Measurements from ENCODE around the gene SFT2D1.

SFT2D1 gene

DNA sequence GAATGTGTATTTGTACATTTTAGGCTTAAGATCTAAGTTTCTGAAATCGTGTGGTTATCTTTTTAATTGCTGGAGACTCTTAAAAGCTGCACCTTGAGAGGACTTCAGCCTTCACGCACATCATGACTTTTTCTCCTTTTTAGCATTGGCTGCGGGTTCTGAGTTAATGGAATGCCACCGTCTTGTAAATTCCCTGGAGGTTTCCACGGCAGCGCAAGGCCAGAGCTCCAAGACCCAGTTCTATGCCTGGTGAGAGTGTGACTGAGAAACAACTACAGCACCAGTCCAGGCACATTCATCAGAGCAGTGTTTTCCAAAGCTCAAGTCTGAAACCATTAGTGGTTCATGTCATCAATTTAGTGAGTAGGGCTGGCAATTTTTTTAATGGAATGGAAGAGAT, 57.1 kb downstream of the SFT2D1 start:
- no peak for DNase-seq
- intact Hi-C loops (cut with DNase I): no loop called here

DNA sequence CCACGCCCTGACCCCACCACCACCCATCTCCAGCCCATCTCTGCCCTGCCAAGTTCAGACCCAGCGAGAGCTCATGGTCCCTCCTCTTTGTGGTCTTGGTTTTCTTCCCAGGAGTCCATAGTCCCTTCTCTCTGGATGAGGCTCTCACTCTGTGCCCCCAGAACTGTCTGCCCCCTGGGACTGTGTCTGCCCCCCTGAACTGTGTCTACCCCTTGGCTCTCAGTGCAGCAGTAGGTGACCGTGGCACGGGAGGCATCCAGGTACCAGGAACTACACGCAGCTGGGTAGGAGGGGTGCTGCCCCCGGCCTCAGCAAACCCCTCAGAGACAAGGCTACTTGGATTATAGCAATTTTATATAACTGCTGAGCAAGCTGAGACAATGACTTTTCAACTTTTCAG, 57.7 kb downstream of the SFT2D1 start:
- DNase-seq: no peak
- intact Hi-C loops (cut with DNase I): no loop called here

DNA sequence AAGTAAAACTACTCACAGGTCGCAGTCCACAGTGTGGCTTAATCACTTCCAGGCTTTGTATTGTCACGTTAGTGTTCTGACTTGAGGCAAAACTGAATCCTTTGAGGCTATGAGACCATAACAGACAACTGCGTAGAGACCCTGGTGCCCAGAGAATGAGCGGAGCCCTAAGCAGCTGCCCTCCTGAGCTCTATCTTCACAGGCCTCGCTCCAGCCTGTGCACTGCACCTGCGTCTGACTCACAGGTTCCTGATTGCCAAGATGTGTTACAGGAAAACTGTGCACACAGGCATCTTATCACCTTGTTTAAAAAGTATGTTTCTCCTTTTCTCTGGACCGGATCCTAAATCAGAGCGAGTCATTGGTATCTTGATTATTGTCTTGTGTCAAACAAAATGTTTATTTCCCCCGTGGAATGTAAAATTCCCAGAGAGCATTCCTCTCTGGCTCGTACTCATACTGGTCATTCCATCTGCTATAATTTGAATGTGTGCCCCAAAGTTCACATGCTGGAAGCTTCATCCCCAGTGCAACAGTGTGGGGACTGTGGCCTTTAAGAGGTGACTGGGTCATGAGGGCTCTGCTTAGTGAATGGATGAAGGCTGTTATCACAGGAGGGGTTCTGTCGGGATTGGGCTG, 59.8 kb downstream of the SFT2D1 start:
- intact Hi-C loops (cut with DNase I): no loop called here
- no peak for DNase-seq

DNA sequence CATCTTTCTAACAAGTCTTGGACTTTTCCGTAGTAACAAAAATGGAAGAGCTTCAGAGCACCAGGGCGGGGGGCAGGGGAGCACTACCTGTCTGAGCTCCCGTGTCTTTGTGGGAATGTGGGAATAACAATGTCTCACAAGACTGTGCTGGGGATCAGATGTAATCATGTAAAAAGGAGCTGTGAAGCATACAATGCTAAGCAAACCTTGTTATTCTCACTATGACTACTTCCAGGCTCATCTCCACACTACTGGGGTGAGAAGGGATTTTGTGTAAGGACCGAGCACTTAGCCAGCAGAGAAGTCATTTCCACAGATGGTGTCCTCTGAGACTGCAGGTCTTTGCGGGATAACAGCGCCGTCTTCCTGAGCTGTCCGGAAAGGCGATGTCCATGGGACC, 61.2 kb downstream of the SFT2D1 start:
- DNase-seq: no peak
- intact Hi-C loops (cut with DNase I): no loop called here

DNA sequence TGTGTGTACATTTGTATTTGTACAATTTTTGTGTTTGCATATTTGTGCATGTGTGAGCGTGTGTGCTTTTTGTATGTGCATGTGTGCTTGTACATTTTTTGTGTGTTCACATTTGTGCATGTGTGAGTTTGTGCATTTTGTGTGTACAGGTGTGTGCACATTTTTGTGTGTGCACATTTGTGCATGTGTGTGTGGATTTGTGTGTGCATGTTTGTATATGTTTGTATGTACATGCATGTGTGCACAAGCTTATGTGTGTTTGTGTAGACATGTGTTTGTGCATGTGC, 63.0 kb downstream of the SFT2D1 start:
- intact Hi-C loops (cut with DNase I): loop anchor here (5.0 kb wide), 2 partner anchors 103 to 122 kb away; partner anchors contain the start of gene MPC1
- no peak for DNase-seq

DNA sequence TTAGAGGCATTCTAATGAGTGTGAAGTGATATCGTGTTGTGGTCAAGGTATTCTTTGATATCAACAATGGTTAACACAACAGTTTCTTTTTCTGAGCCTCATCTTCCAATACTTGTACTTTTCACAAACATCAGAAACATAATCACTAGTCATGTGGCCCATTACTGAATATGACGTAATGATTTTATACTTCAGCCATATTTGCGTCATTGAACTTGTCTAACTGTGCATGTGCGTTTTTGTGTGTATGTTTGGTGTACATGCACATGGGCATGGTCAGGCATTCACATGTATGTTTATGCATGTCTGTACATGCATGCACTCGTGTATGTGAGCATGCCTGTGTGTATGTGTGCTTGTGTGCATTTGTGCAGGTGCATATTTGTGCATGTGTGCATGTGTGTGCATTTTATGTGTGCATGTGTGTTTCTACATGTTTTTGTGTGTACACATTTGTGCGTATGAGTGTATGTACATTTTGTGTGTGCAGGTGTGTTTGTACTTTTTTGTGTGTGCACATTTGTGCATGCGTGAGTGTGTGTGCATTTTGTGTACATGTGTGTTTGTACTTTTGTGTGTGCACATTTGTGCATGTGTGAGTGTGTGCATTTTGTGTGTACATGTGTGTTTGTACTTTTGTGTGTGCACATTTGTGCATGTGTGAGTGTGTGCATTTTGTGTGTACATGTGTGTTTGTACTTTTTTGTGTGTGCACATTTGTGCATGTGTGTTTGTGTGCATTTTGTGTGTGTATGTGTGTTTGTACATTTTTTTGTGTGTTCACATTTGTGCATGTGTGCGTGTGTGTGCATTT, 63.6 kb downstream of the SFT2D1 start:
- intact Hi-C loops (cut with DNase I): loop anchor here (5.0 kb wide), 2 partner anchors 104 to 121 kb away; partner anchors contain the start of gene MPC1
- no peak for DNase-seq

DNA sequence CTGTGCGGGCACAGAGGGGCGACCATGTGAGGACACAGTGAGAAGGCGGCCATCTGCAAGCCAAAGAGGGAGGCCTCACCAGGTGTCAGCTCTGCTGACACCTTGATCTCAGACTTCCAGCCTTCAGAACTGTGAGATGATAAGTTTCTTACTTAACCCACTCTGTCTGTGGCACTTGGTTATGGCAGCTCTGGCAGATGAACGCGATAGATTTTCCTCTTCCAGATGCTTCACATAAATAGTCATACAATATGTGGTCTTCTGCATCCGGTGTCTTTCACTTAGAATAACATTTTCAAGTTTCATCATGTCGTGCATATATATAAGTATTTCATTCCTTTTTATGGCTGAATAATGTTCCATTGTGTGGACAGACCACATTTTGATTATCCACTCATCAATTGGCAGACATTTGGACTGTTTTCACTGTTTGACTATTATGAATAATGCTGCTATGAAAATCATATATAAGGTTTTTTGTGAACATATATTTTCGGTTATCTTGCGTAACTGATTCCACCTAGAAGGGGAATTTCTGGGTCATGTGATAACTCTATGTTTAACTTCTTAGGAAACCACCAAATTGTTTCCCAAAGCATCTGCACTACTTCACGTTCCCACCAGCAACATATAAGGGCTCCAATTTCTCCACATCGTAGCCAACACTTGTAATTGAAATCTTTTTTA, 64.3 kb downstream of the SFT2D1 start:
- intact Hi-C loops (cut with DNase I): loop anchor here (2.0 to 5.0 kb wide), 4 partner anchors 31 to 121 kb away; partner anchors contain the start of genes MPC1 and PRR18
- no peak for DNase-seq

DNA sequence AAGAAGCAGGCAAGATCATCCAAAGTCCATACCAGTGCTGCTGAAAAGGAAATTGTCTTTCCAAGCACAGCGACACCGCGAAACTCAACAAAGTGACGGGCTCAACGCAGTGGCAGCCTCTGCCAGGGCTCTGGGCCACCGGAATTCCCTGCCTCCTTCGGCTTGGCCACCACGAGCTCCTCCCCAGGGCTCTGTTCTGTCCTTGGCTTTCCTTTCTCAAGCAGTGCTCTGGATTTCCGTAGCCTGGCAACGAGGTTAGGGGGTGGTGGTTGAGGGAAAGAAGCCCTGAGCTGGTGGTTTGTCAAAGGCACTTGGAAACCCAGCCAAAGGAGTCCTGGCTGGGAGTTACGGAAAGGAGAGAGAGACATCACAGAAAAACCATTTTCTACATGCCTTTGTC, 65.3 kb downstream of the SFT2D1 start:
- intact Hi-C loops (cut with DNase I): loop anchor here (2.0 to 5.0 kb wide), 4 partner anchors 32 to 120 kb away; partner anchors contain the start of genes MPC1 and PRR18
- DNase-seq: peak; percentile 54 to 93 (median 69)

DNA sequence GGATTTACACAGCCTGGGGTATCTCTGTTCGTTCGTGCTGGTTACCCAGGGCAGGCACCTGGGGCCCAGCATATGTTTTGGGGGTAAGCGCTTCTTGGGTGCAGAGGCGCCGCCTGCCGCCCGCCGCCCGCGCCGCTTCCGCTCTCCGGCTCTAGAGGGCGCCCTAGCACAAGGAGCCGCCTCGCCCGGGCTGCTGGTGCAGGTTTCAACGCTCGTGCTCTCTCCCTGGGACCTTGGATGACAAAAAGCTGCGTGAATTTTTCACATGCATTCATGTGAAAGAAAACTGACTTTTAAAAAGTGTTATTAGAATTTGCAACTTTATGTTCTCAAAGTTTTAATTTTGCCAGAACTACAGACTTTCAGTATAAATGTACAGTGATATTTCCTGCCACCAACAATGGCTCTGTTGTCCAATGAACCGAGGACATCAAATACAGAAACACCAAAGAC, 66.6 kb downstream of the SFT2D1 start:
- DNase-seq: peak; percentile 66 to 97 (median 80)
- intact Hi-C loops (cut with DNase I): loop anchor here (1.0 to 5.0 kb wide), 5 partner anchors 33 to 125 kb away; partner anchors contain the start of genes MPC1 and PRR18

DNA sequence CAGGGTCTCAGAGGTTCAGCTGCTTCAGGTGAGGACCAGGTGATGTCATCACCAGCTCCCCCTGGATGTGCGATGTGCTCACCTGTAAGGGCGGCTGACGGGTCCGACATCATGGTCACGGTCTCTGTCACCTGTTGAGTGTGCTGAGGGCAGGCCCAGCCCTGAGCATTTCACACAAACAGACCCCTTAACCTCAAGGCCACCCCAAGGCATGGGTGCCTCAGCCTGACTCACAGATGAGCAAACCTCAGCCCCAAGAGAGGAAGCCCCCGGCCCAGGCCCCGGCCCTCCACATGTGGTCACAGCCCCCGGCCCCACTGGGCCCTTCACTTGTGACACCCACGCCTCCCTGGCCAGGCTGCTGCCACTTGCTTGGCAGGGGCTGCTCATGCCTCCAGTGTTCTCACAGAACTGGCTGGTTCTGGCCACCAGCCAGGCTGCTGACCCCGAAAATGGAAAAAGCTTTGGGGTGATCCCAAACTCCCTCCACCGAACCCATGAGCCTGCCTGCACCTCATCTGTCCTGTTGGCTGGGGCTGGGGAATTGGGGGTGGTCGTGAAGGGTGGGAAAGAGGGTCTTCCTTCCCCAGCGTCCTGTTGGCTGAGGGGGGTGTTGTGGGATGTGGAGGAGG, 67.5 kb downstream of the SFT2D1 start:
- intact Hi-C loops (cut with DNase I): loop anchor here (1.0 to 5.0 kb wide), 3 partner anchors 107 to 125 kb away; partner anchors contain the start of gene MPC1
- DNase-seq: no peak

DNA sequence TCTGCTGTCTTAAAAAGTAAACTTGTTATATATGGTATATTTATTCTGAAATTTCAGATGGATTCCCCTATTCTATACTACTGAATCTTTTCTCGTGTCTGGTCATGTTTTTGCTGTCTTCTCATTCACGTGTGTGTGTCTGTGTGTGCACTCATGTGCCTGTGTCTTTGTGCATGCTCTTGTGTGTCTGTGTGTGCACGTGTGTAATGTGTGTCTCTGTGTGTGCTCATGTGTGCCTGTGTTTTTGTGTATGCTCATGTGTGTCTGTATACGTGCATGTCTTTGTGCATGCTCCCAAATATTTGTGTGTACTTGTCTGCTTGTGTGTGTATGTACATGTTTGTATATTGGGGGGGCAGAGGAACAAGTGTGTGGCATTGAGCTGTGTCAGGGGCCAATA, 68.2 kb downstream of the SFT2D1 start:
- intact Hi-C loops (cut with DNase I): no loop called here
- no peak for DNase-seq

DNA sequence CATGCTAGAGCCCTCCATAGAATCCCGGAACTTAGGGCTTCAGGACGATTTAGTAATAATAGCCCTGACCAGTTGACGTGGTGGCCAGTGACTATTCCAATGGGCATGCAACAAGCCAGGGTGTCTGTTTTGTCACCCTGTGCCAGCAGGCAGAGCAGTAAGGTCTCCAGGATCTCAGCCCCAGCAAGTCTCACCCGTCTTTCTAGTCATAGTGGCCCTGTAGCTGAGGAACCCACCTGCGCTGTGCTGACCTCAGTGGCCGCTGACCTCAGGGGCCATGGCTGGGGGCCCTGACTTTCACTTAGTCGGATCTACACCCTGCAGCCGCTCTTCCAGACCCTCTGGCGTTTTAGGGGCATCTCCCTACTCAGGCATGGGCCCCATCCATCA, 71.0 kb downstream of the SFT2D1 start:
- intact Hi-C loops (cut with DNase I): no loop called here

DNA sequence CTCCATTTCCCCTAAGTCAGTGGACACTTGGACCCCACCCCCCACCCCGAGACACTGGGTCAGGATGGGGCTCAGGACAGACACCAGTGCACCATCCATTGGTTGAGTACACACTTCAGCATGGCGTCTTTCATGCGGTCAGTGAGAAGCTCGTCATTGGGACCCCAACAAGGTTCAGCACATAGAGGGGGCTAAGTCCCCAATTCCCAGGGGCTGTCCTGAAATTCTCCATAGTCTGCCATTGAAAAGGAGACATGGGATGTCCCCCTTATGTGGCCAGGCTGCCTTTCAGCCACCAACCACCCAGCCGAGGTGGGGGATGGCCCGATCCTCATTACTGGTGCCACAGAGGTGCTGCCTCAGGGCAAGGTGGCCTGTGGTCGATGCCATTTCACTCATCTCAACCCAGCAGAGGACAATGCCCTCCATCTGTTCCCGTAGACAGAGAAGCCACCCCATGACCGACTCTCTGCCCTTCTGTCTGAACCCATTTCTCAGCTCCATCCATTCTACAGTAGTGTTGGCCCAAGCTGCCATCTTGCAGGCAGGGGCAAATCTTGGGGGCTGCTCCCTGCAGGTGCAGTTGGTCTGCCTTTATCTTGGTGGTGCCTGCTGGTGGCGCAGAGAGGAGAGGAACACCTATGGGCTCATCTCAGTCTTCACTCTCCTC, 71.5 kb downstream of the SFT2D1 start:
- intact Hi-C loops (cut with DNase I): no loop called here
- DNase-seq: no peak

More for the DNA sequence above, 71.0 kb downstream of the SFT2D1 start:
- no peak for DNase-seq

Measured in posterior cingulate gyrus (tissue), 11 donors.